H9 (cell line): ENCODE results near the gene POLR1D. TPM values are rescaled to one million over a fixed set of nuclear protein-coding genes. Genes with fewer than 3 reads are reported as not detected.

Experiments
- DNase-seq: peaks from one replicate; pipeline ENCODE4 v3.0.0-alpha.2; 2017
- H2AFZ ChIP-seq: one replicate; pipeline ENCODE4 v1.6.1; 2013; ENCODE audit warnings: mild to moderate bottlenecking, low read length, control low read depth, moderate library complexity
- H2AK5ac ChIP-seq: 2 replicates; pipeline ENCODE4 v1.6.1; 2013; ENCODE audit warnings: low read length, control low read depth, mixed read lengths; ENCODE audit not compliant: insufficient read length
- H2BK120ac ChIP-seq: one replicate; pipeline ENCODE4 v1.6.1; 2013; ENCODE audit warnings: low read depth, mild to moderate bottlenecking, low read length, control low read depth, inconsistent platforms; ENCODE audit not compliant: poor library complexity, severe bottlenecking
- H2BK12ac ChIP-seq: 2 replicates; pipeline ENCODE4 v1.6.1; 2013; ENCODE audit warnings: low read length, control low read depth, mixed read lengths, low read depth; ENCODE audit not compliant: insufficient read length
- H2BK15ac ChIP-seq: 2 replicates; pipeline ENCODE4 v1.6.1; 2013; ENCODE audit warnings: low read depth, low read length, control low read depth
- H2BK20ac ChIP-seq: one replicate; pipeline ENCODE4 v1.6.1; 2013; ENCODE audit warnings: low read depth, mild to moderate bottlenecking, low read length, control low read depth, inconsistent platforms; ENCODE audit not compliant: poor library complexity, severe bottlenecking
- H2BK5ac ChIP-seq: 2 replicates; pipeline ENCODE4 v1.6.1; 2013; ENCODE audit warnings: low read length, control low read depth, mixed read lengths; ENCODE audit not compliant: insufficient read length
- H3K14ac ChIP-seq: 2 replicates; pipeline ENCODE4 v1.6.1; 2013; ENCODE audit warnings: low read length, control low read depth; ENCODE audit not compliant: insufficient read depth
- H3K18ac ChIP-seq: 2 replicates; pipeline ENCODE4 v1.6.1; 2013; ENCODE audit warnings: low read depth, mild to moderate bottlenecking, mixed read lengths, low read length, control low read depth; ENCODE audit not compliant: insufficient read length
- H3K23ac ChIP-seq: 2 replicates; pipeline ENCODE4 v1.6.1; 2013; ENCODE audit warnings: low read length, control low read depth, mixed read lengths, low read depth; ENCODE audit not compliant: insufficient read length
- H3K23me2 ChIP-seq: 2 replicates; pipeline ENCODE4 v1.6.1; 2013; ENCODE audit warnings: low read depth, mild to moderate bottlenecking, mixed read lengths, low read length, control low read depth; ENCODE audit not compliant: insufficient read length, poor library complexity, severe bottlenecking
- H3K27ac ChIP-seq: 2 replicates; pipeline ENCODE4 v1.5.1; 2013; ENCODE audit warnings: low read length, control low read depth, mixed read lengths, low read depth; ENCODE audit not compliant: insufficient read length
- H3K27me3 ChIP-seq: 2 replicates; pipeline ENCODE4 v1.6.1; 2013; ENCODE audit warnings: low read length, control low read depth, inconsistent platforms; ENCODE audit not compliant: insufficient read depth
- H3K4ac ChIP-seq: 2 replicates; pipeline ENCODE4 v1.6.1; 2013; ENCODE audit warnings: low read depth, mild to moderate bottlenecking, control low read depth, inconsistent platforms, low read length, moderate library complexity
- H3K4me1 ChIP-seq: 2 replicates; pipeline ENCODE4 v1.6.1; 2013; ENCODE audit warnings: low read length, control low read depth, inconsistent platforms; ENCODE audit not compliant: insufficient read depth
- H3K4me2 ChIP-seq: 2 replicates; pipeline ENCODE4 v1.6.1; 2013; ENCODE audit warnings: low read length, control low read depth, mixed read lengths; ENCODE audit not compliant: insufficient read length, insufficient read depth
- H3K56ac ChIP-seq: 2 replicates; pipeline ENCODE4 v1.6.1; 2013; ENCODE audit warnings: low read depth, mild to moderate bottlenecking, mixed read lengths, low read length, control low read depth; ENCODE audit not compliant: insufficient read length
- H3K79me1 ChIP-seq: 2 replicates; pipeline ENCODE4 v1.6.1; 2013; ENCODE audit warnings: low read depth, mild to moderate bottlenecking, moderate library complexity, low read length, control low read depth, inconsistent platforms; ENCODE audit not compliant: insufficient read depth, poor library complexity, severe bottlenecking
- H3K79me2 ChIP-seq: 2 replicates; pipeline ENCODE4 v1.6.1; 2013; ENCODE audit warnings: low read length, control low read depth, inconsistent platforms; ENCODE audit not compliant: insufficient read depth
- H3K9ac ChIP-seq: 2 replicates; pipeline ENCODE4 v1.6.1; 2013; ENCODE audit warnings: low read length, control low read depth, mixed read lengths; ENCODE audit not compliant: insufficient read length; ENCODE audit errors: extremely low read depth
- H3K9me3 ChIP-seq: one replicate; pipeline ENCODE4 v1.6.1; 2013; ENCODE audit warnings: low read depth, low read length, inconsistent platforms; ENCODE audit not compliant: control insufficient read depth
- H3T11ph ChIP-seq: one replicate; pipeline ENCODE4 v1.6.1; 2013; ENCODE audit warnings: mild to moderate bottlenecking, low read length, control low read depth, inconsistent platforms
- H4K20me1 ChIP-seq: one replicate; pipeline ENCODE4 v1.6.1; 2013; ENCODE audit not compliant: control insufficient read depth, insufficient read length, insufficient read depth
- H4K5ac ChIP-seq: 2 replicates; pipeline ENCODE4 v1.6.1; 2013; ENCODE audit warnings: low read depth, mild to moderate bottlenecking, mixed read lengths, low read length, control low read depth; ENCODE audit not compliant: insufficient read length
- H4K8ac ChIP-seq: replicated peaks from 2 replicates; pipeline ENCODE4 v1.6.1; 2013; ENCODE audit warnings: low read length, control low read depth, mixed read lengths, low read depth; ENCODE audit not compliant: insufficient read length
- H4K91ac ChIP-seq: 2 replicates; pipeline ENCODE4 v1.6.1; 2013; ENCODE audit warnings: low read depth, mild to moderate bottlenecking, moderate library complexity, mixed read lengths, low read length, control low read depth; ENCODE audit not compliant: insufficient read length
- H3K27ac Mint-ChIP-seq, 3 experiments: 2 replicates in 2 of 3; 3 replicates in 1 of 3; pipeline ENCODE4 v1.8.0; 2020 to 2021; ENCODE audit warnings: mixed read lengths in 3 of 3, mild to moderate bottlenecking in 1 of 3, moderate library complexity in 1 of 3
- H3K27me3 Mint-ChIP-seq: 2 replicates; pipeline ENCODE4 v1.8.0; 2021; ENCODE audit warnings: low read depth, mild to moderate bottlenecking, moderate library complexity, mixed read lengths
- H3K36me3 Mint-ChIP-seq, 3 experiments: 2 replicates in 2 of 3; 3 replicates in 1 of 3; pipeline ENCODE4 v1.8.0; 2020 to 2021; ENCODE audit warnings: low read depth in 3 of 3, mixed read lengths in 3 of 3; ENCODE audit not compliant: insufficient read depth in 1 of 3
- H3K4me1 Mint-ChIP-seq, 2 experiments: 2 replicates each; pipeline ENCODE4 v1.8.0; 2020; ENCODE audit warnings: mixed read lengths in 2 of 2
- H3K4me3 Mint-ChIP-seq, 2 experiments: 2 replicates in 1 of 2; 3 replicates in 1 of 2; pipeline ENCODE4 v1.8.0; 2020 to 2021; ENCODE audit warnings: mild to moderate bottlenecking in 2 of 2, mixed read lengths in 2 of 2, moderate library complexity in 1 of 2
- H3K9me3 Mint-ChIP-seq, 2 experiments: 2 replicates in 1 of 2; 3 replicates in 1 of 2; pipeline ENCODE4 v1.8.0; 2020; ENCODE audit warnings: mild to moderate bottlenecking in 2 of 2, mixed read lengths in 2 of 2, moderate library complexity in 1 of 2
- CTCF ChIP-seq: fragments of 200-600 bp; sonication (generic); conservative IDR thresholded peaks from 3 replicates; pipeline ENCODE4 v1.8.0; 2021; ENCODE audit warnings: antibody characterized with exemption, mild to moderate bottlenecking
- total RNA-seq: library from RNA; stranded (reverse); gene quantifications from 2 replicates; pipeline ENCODE4 v1.2.1, GENCODE V29; 2021

Gene POLR1D
- total RNA-seq, 1 experiment from 2014 or later, result 167 TPM

- H4K8ac ChIP-seq, result no peak overlapping the region
- DNase-seq, result no peak
- Mint-ChIP-seq H3K27me3 (no peaks in the 10 kb centered on the region), H3K36me3 (peaks cover 0 to 5% (median 1%) of the 10 kb centered on the region in 3 experiments; a peak in 3 of 7 replicates), H3K9me3 (no peaks in the 10 kb centered on the region), H3K4me3 (no peak overlapping the region), H3K4me1 (peaks cover 12 to 17% of the 10 kb centered on the region in 2 experiments), H3K27ac (no peak overlapping the region)
- no peak overlapping the region for H3K56ac ChIP-seq
- H4K91ac ChIP-seq, result no peak overlapping the region
- H3K79me1 ChIP-seq, result no peaks in the 10 kb centered on the region
- no peak overlapping the region for H2BK15ac ChIP-seq
- H2BK5ac ChIP-seq, result no peak overlapping the region
- H3T11ph ChIP-seq, result no peak overlapping the region
- H2BK120ac ChIP-seq, result no peak overlapping the region
- no peak overlapping the region for H3K27ac ChIP-seq
- H2AK5ac ChIP-seq, result no peak overlapping the region
- H3K9ac ChIP-seq, result no peak overlapping the region
- H3K4me1 ChIP-seq, result 0 out of 2 replicates have a peak, but pooled peaks cover under 1% of the 10 kb centered on the region
- H3K18ac ChIP-seq, result no peak overlapping the region
- no peak overlapping the region for H3K4me2 ChIP-seq
- no peak for TF ChIP-seq CTCF
- H4K20me1 ChIP-seq, result no peaks in the 10 kb centered on the region
- no peak overlapping the region for H3K14ac ChIP-seq
- no peaks in the 10 kb centered on the region for H3K9me3 ChIP-seq
- no peak overlapping the region for H2BK20ac ChIP-seq
- no peaks in the 10 kb centered on the region for H3K23me2 ChIP-seq
- no peak overlapping the region for H3K23ac ChIP-seq
- no peak overlapping the region for H3K4ac ChIP-seq
- H2BK12ac ChIP-seq, result no peak overlapping the region
- H3K79me2 ChIP-seq, result no peaks in the 10 kb centered on the region
- H3K27me3 ChIP-seq, result no peaks in the 10 kb centered on the region
- H4K5ac ChIP-seq, result no peak overlapping the region
- no peak overlapping the region for H2AFZ ChIP-seq
Measured at GRCh38 chr13:27639186-27639585, 17.5 kb downstream of the POLR1D start.
